OCI-LY3 (cell line): ENCODE data around the gene AP2A2.

Experiments used
- H2AFZ ChIP-seq: fragments of 200-600, 300-600 bp; shearing (Covaris generic); 2 replicates; pipeline ENCODE4 v1.6.0; 2014; ENCODE audit warnings: antibody characterized with exemption, low read depth, low read length
- H3K27ac ChIP-seq: fragments of 200-600, 300-600 bp; sonication (generic); 2 replicates; pipeline ENCODE4 v1.5.1; 2014; ENCODE audit warnings: mild to moderate bottlenecking, low read length, moderate library complexity, mixed read lengths
- H3K27me3 ChIP-seq: fragments of 200-600, 300-600 bp; sonication (generic); 2 replicates; pipeline ENCODE4 v1.6.1; 2014; ENCODE audit warnings: low read depth, low read length, mixed read lengths
- H3K36me3 ChIP-seq: fragments of 200-600, 300-600 bp; sonication (generic); replicated peaks from 2 replicates; pipeline ENCODE3; 2014; ENCODE audit warnings: low read depth, low read length, mixed read lengths
- H3K4me1 ChIP-seq: fragments of 300-600, 200-600 bp; sonication (generic); 2 replicates; pipeline ENCODE4 v1.6.1; 2014; ENCODE audit warnings: low read length, mixed read lengths
- H3K4me2 ChIP-seq: fragments of 200-600, 300-600 bp; sonication (generic); 2 replicates; pipeline ENCODE4 v1.6.1; 2014; ENCODE audit warnings: low read length, mixed read lengths
- H3K4me3 ChIP-seq: fragments of 300-600, 200-600 bp; sonication (generic); 2 replicates; pipeline ENCODE4 v1.5.1; 2014; ENCODE audit warnings: antibody characterized with exemption, mild to moderate bottlenecking, low read length, moderate library complexity
- H3K79me2 ChIP-seq: fragments of 300-600, 200-600 bp; shearing (Covaris generic); 2 replicates; pipeline ENCODE4 v1.6.1; 2014; ENCODE audit warnings: mild to moderate bottlenecking, low read length, mixed read lengths
- H3K9ac ChIP-seq: fragments of 300-600, 200-600 bp; shearing (Covaris generic); 2 replicates; pipeline ENCODE4 v1.6.0; 2014; ENCODE audit warnings: mild to moderate bottlenecking, low read length, moderate library complexity
- H3K9me3 ChIP-seq: fragments of 200-600, 300-600 bp; shearing (Covaris generic); 2 replicates; pipeline ENCODE4 v1.6.1; 2014; ENCODE audit warnings: low read length, mixed read lengths; ENCODE audit not compliant: insufficient read depth
- H4K20me1 ChIP-seq: fragments of 200-600, 300-600 bp; sonication (generic); 2 replicates; pipeline ENCODE4 v1.6.1; 2016; ENCODE audit warnings: low read length, mixed read lengths; ENCODE audit not compliant: insufficient read depth
- CTCF ChIP-seq: fragments of 200-600, 300-600 bp; sonication (generic); IDR thresholded peaks from 2 replicates; pipeline ENCODE4 v1.5.1; 2014; ENCODE audit warnings: antibody characterized with exemption, low read length, low read depth
- EZH2phosphoT487 ChIP-seq: fragments of 200-600 bp; shearing (Covaris generic); IDR thresholded peaks from 2 replicates; pipeline ENCODE4 v1.6.1; 2018; ENCODE audit warnings: antibody characterized with exemption, mixed run types, low read depth

AP2A2 gene

GRCh38 chr11:940496-941135 lies 14.9 kb downstream of the AP2A2 start:
- no peaks in the 10 kb centered on the region for H3K4me1 ChIP-seq
- peaks cover 63% of the 10 kb centered on the region for H3K79me2 ChIP-seq
- H3K9me3 ChIP-seq, result no peaks in the 10 kb centered on the region
- H4K20me1 ChIP-seq, result peaks cover 19% of the 10 kb centered on the region
- no peak overlapping the region for H2AFZ ChIP-seq
- no peak overlapping the region for H3K9ac ChIP-seq
- H3K27ac ChIP-seq, result no peak overlapping the region
- no peaks in the 10 kb centered on the region for H3K36me3 ChIP-seq
- no peak for TF ChIP-seq CTCF
- no peak for TF ChIP-seq EZH2phosphoT487
- H3K4me2 ChIP-seq, result no peak overlapping the region
- no peak overlapping the region for H3K4me3 ChIP-seq
- no peaks in the 10 kb centered on the region for H3K27me3 ChIP-seq

GRCh38 chr11:942823-943222 lies 17.2 kb downstream of the AP2A2 start:
- H3K27ac ChIP-seq, result no peak overlapping the region

GRCh38 chr11:944711-945470 lies 19.2 kb downstream of the AP2A2 start:
- H3K4me2 ChIP-seq, result no peak overlapping the region
- no peaks in the 10 kb centered on the region for H3K27me3 ChIP-seq
- TF ChIP-seq CTCF (no peak), EZH2phosphoT487 (no peak)
- H3K79me2 ChIP-seq, result peaks cover 35% of the 10 kb centered on the region
- H3K9me3 ChIP-seq, result no peaks in the 10 kb centered on the region
- no peak overlapping the region for H3K27ac ChIP-seq
- no peaks in the 10 kb centered on the region for H3K4me1 ChIP-seq
- H3K4me3 ChIP-seq, result no peak overlapping the region
- no peak overlapping the region for H3K9ac ChIP-seq
- H3K36me3 ChIP-seq, result peaks cover 14% of the 10 kb centered on the region
- H4K20me1 ChIP-seq, result peaks cover 13% of the 10 kb centered on the region
- no peak overlapping the region for H2AFZ ChIP-seq

More at GRCh38 chr11:942823-943222, 17.2 kb downstream of the AP2A2 start:
- Histone ChIP-seq H3K36me3 (peaks cover 6% of the 10 kb centered on the region), H3K9ac (no peak overlapping the region), H3K4me1 (no peaks in the 10 kb centered on the region), H3K4me3 (no peak overlapping the region), H2AFZ (no peak overlapping the region), H3K9me3 (no peaks in the 10 kb centered on the region), H3K4me2 (no peak overlapping the region), H3K27me3 (no peaks in the 10 kb centered on the region), H3K79me2 (peaks cover 48% of the 10 kb centered on the region), H4K20me1 (peaks cover 18% of the 10 kb centered on the region)
- TF ChIP-seq CTCF (no peak), EZH2phosphoT487 (no peak)

- Histone ChIP-seq H3K36me3 (peaks cover 16% of the 10 kb centered on the region), H3K4me3 (no peak overlapping the region), H3K27me3 (no peaks in the 10 kb centered on the region), H3K4me2 (no peak overlapping the region), H3K9me3 (no peaks in the 10 kb centered on the region), H3K79me2 (peaks cover 24% of the 10 kb centered on the region), H3K4me1 (no peaks in the 10 kb centered on the region), H2AFZ (no peak overlapping the region), H4K20me1 (peaks cover 3% of the 10 kb centered on the region), H3K9ac (no peak overlapping the region), H3K27ac (no peak overlapping the region)
- TF ChIP-seq CTCF, result no peak
- no peak for TF ChIP-seq EZH2phosphoT487
These were observed 20.3 kb downstream of the AP2A2 start for GRCh38 chr11:945986-946385.
